DND-41 (cell line): ENCODE data around the gene NR1I2.

Experiments
- ATAC-seq: fragments of 200-7000 bp; cut with Tn5 transposase; 3 replicates; pipeline ENCODE4 v1.9.1; 2021; ENCODE audit warnings: low read depth; ENCODE audit not compliant: insufficient read depth
- DNase-seq: peaks from one replicate; pipeline ENCODE4 v3.0.0-alpha.2; 2020
- H2AFZ ChIP-seq: 2 replicates; pipeline ENCODE4 v1.6.0; 2012; ENCODE audit warnings: low read depth, low read length
- H3K27ac ChIP-seq: 2 replicates; pipeline ENCODE4 v1.5.1; 2012; ENCODE audit warnings: low read length, inconsistent platforms
- H3K27me3 ChIP-seq: fragments of 200-600 bp; sonication (generic); 2 replicates; pipeline ENCODE4 v1.6.0; 2012; ENCODE audit warnings: low read length, mild to moderate bottlenecking, inconsistent platforms; ENCODE audit not compliant: insufficient read depth, poor library complexity
- H3K36me3 ChIP-seq: 2 replicates; pipeline ENCODE4 v1.5.1; 2012; ENCODE audit warnings: low read length, inconsistent platforms; ENCODE audit not compliant: insufficient read depth
- H3K4me1 ChIP-seq: 2 replicates; pipeline ENCODE4 v1.5.1; 2012; ENCODE audit warnings: mild to moderate bottlenecking, low read length; ENCODE audit not compliant: insufficient read depth
- H3K4me2 ChIP-seq: 2 replicates; pipeline ENCODE4 v1.6.0; 2012; ENCODE audit warnings: mild to moderate bottlenecking, moderate library complexity, low read length, inconsistent platforms; ENCODE audit not compliant: insufficient read depth
- H3K4me3 ChIP-seq, 2 experiments: fragments of 200-600 bp in 1 of 2; shearing (Covaris generic) in 1 of 2; 2 replicates each; pipeline ENCODE4 v1.5.1; 2012 to 2016; ENCODE audit warnings: inconsistent platforms in 2 of 2, low read length in 2 of 2, mild to moderate bottlenecking in 2 of 2, low read depth in 1 of 2, moderate library complexity in 1 of 2
- H3K79me2 ChIP-seq: 2 replicates; pipeline ENCODE4 v1.6.0; 2012; ENCODE audit warnings: low read length, inconsistent platforms; ENCODE audit not compliant: insufficient read depth
- H3K9ac ChIP-seq: 2 replicates; pipeline ENCODE4 v1.6.0; 2012; ENCODE audit warnings: low read depth, mild to moderate bottlenecking, inconsistent platforms, low read length, moderate library complexity
- H3K9me3 ChIP-seq: 2 replicates; pipeline ENCODE4 v1.5.1; 2012; ENCODE audit warnings: low read length, moderate library complexity, mild to moderate bottlenecking, inconsistent platforms; ENCODE audit not compliant: insufficient read depth, severe bottlenecking
- H4K20me1 ChIP-seq: 2 replicates; pipeline ENCODE4 v1.6.0; 2012; ENCODE audit warnings: low read length; ENCODE audit not compliant: insufficient read depth
- EZH2 ChIP-seq: IDR thresholded peaks from 3 replicates; pipeline ENCODE4 v1.6.1; 2012; ENCODE audit warnings: borderline replicate concordance, low read depth, mild to moderate bottlenecking, moderate library complexity, low read length, inconsistent platforms; ENCODE audit not compliant: severe bottlenecking
- TF ChIP-seq, protein P1 (sequence below): IDR thresholded peaks from 2 replicates; pipeline ENCODE4 v1.5.1; 2012; ENCODE audit warnings: borderline replicate concordance, low read length, moderate library complexity, mild to moderate bottlenecking; ENCODE audit not compliant: poor library complexity, severe bottlenecking; ENCODE audit errors: extremely low read depth

The NR1I2 gene

DNA sequence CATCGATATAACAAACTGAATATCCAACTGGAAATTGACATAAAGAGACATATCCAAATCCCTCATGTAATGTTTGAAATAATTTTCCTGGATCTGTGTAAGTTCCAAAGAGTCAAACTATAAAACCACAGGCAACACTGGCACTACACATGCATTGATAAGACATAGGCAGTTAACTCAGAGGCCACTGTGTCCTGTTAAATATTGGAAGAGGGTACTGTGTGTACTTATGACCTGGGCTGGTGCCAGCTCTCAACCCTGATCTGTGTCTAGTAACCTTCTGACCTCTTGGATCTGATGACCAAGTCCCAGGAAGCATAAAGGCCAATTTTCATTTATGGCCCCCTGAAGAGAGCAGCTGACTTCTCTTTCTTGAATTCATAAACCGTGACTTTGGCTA, 4.5 kb downstream of the NR1I2 start:
- H2AFZ ChIP-seq: no peak overlapping the region
- H4K20me1 ChIP-seq: no peaks in the 10 kb centered on the region
- no peaks in the 10 kb centered on the region for H3K9me3 ChIP-seq
- no peak overlapping the region for H3K9ac ChIP-seq
- DNase-seq: no peak
- H3K27ac ChIP-seq: no peak overlapping the region
- no peaks in the 10 kb centered on the region for H3K4me1 ChIP-seq
- no peaks in the 10 kb centered on the region for H3K36me3 ChIP-seq
- H3K79me2 ChIP-seq: no peaks in the 10 kb centered on the region
- ATAC-seq: no peak
- no peak overlapping the region for H3K4me2 ChIP-seq
- H3K27me3 ChIP-seq: no peaks in the 10 kb centered on the region
- H3K4me3 ChIP-seq: no peak overlapping the region
- TF ChIP-seq, protein P1, sequence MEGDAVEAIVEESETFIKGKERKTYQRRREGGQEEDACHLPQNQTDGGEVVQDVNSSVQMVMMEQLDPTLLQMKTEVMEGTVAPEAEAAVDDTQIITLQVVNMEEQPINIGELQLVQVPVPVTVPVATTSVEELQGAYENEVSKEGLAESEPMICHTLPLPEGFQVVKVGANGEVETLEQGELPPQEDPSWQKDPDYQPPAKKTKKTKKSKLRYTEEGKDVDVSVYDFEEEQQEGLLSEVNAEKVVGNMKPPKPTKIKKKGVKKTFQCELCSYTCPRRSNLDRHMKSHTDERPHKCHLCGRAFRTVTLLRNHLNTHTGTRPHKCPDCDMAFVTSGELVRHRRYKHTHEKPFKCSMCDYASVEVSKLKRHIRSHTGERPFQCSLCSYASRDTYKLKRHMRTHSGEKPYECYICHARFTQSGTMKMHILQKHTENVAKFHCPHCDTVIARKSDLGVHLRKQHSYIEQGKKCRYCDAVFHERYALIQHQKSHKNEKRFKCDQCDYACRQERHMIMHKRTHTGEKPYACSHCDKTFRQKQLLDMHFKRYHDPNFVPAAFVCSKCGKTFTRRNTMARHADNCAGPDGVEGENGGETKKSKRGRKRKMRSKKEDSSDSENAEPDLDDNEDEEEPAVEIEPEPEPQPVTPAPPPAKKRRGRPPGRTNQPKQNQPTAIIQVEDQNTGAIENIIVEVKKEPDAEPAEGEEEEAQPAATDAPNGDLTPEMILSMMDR: no peak
- no peak for TF ChIP-seq EZH2

DNA sequence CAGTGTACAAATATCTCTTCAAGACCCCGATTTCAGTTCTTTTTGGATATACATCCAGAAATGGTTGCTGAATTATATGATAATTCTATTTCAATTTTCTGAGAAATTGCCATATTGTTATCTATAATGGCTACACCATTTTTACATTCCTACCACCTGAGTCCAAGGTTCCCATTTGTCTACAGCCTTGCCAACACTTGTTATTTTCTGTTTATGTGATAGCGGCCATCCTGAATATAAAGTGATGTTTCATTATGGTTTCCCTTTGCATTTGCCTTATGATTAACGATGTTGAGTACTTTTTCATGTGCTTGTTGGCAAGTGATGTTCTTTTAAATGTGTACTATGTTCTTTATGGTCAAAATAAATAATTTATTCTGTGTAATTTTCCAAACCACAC, 8.5 kb downstream of the NR1I2 start:
- no peak overlapping the region for H3K27ac ChIP-seq
- H3K4me2 ChIP-seq: no peak overlapping the region
- H3K4me3 ChIP-seq: no peak overlapping the region
- H3K27me3 ChIP-seq: no peaks in the 10 kb centered on the region
- no peak for TF ChIP-seq EZH2
- TF ChIP-seq, protein P1: no peak
- H3K36me3 ChIP-seq: no peaks in the 10 kb centered on the region
- no peaks in the 10 kb centered on the region for H3K4me1 ChIP-seq
- H3K9ac ChIP-seq: no peak overlapping the region
- no peaks in the 10 kb centered on the region for H3K79me2 ChIP-seq
- no peaks in the 10 kb centered on the region for H3K9me3 ChIP-seq
- no peaks in the 10 kb centered on the region for H4K20me1 ChIP-seq
- ATAC-seq (no peak), DNase-seq (no peak)
- H2AFZ ChIP-seq: no peak overlapping the region

DNA sequence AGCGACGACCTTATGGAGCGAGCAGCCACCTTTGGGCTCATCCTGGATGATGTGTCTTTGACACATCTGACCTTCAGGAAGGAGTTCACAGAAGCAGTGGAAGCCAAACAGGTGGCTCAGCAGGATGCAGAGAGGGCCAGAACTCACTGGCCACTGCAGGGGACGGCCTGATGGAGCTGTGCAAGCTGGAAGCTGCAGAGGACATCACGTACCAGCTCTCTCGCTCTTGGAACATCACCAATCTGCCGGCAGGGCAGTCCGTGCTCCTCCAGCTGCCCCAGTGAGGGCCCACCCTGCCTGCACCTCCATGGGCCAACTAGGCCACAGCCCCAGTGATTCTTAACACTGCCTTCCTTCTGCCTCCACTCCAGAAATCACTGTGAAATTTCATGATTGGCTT, 10.4 kb downstream of the NR1I2 start:
- no peaks in the 10 kb centered on the region for H3K27me3 ChIP-seq
- no peaks in the 10 kb centered on the region for H4K20me1 ChIP-seq
- TF ChIP-seq EZH2: no peak
- TF ChIP-seq, protein P1: no peak
- H3K4me3 ChIP-seq: no peak overlapping the region
- H3K9ac ChIP-seq: no peak overlapping the region
- ATAC-seq (no peak), DNase-seq (no peak)
- no peak overlapping the region for H3K27ac ChIP-seq
- H3K4me1 ChIP-seq: no peaks in the 10 kb centered on the region
- no peak overlapping the region for H3K4me2 ChIP-seq
- H3K9me3 ChIP-seq: no peaks in the 10 kb centered on the region
- H2AFZ ChIP-seq: no peak overlapping the region
- no peaks in the 10 kb centered on the region for H3K36me3 ChIP-seq
- H3K79me2 ChIP-seq: no peaks in the 10 kb centered on the region

DNA sequence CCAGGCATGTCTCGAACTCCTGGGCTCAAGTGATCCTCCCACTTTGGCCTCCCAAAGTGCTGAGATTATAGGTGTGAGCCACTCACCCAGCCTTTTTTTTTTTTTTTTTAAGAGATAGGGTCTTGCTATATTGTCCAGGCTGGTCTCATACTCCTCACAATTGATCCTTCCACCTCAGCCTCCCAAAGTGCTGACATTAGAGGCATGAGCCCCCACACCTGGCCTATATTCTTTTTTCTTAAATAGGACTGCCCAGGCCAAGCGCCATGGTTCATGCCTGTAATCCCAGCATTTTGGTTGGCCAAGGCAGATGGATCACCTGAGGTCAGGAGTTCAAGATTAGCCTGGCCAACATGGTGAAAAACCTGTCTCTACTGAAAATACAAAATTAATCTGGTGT, 12.5 kb downstream of the NR1I2 start:
- Histone ChIP-seq H3K79me2 (no peaks in the 10 kb centered on the region), H2AFZ (no peak overlapping the region), H3K4me1 (no peaks in the 10 kb centered on the region), H3K9ac (no peak overlapping the region), H3K36me3 (no peaks in the 10 kb centered on the region), H3K27me3 (no peaks in the 10 kb centered on the region), H3K4me2 (no peak overlapping the region), H3K9me3 (no peaks in the 10 kb centered on the region), H3K27ac (no peak overlapping the region), H3K4me3 (no peak overlapping the region), H4K20me1 (no peaks in the 10 kb centered on the region)
- DNase-seq: no peak
- no peak for ATAC-seq
- TF ChIP-seq EZH2: no peak
- TF ChIP-seq, protein P1: no peak
